ENCODE data around the gene HDGF.

DNA sequence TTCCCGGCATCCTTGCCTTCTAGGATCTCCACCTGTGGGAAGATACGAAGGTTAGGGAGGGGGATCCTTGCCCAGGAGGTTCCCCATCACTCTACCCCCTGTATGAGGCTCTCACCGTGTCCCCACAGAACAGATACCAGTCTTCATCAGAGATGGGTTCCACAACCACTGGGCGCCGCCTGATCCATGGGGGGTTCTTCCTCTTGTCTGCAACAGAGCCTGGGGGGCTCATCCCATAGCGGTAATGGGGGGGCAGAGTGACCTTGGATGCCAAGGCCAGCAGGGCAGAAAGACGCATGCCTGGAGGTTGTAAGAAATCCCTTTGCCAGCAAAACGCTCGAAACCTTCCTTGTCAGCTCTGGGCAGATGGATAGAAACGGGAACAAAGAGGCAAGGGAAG is 13.1 kb downstream of the HDGF start:
- TF ChIP-seq CTCF (IDR thresholded peaks at IDR 0.05; ENCODE audit: poor library complexity) (no peak), EZH2 (IDR thresholded peaks at IDR 0.05; ENCODE audit: borderline replicate concordance) (no peak)

Measured in hepatocyte (in vitro differentiated cells).